ENCODE results near the gene ABCC3.
"Not testable (repeated sequence)": the region's sequence is repeated elsewhere in the genome, so short reads cannot be mapped to it uniquely, and the experiment has no call there.

GRCh38 chr17:50724622-50725021, 89.9 kb downstream of the ABCC3 start:
- not testable (repeated sequence) for TF ChIP-seq POLR2A, CTCF (IDR thresholded peaks at IDR 0.05)

Data from lower leg skin (tissue), 3 donors.